Mesenchymal stem cell (in vitro differentiated cells and primary cell): ENCODE results near the gene ABCA2.

ENCODE experiments used
- DNase-seq: peaks from one replicate; pipeline ENCODE4 v3.0.0-alpha.2; 2013
- H2AFZ ChIP-seq: one replicate; pipeline ENCODE4 v1.6.1; 2013; ENCODE audit warnings: low read depth, mild to moderate bottlenecking, control low read depth, inconsistent platforms, low read length, moderate library complexity
- H2AK5ac ChIP-seq: 2 replicates; pipeline ENCODE4 v1.6.1; 2013; ENCODE audit warnings: low read length, moderate library complexity, mild to moderate bottlenecking, inconsistent platforms; ENCODE audit not compliant: severe bottlenecking
- H2BK120ac ChIP-seq: one replicate; pipeline ENCODE4 v1.6.1; 2013; ENCODE audit warnings: low read depth, mild to moderate bottlenecking, inconsistent platforms, low read length, moderate library complexity
- H2BK12ac ChIP-seq, 2 experiments: one replicate each; pipeline ENCODE4 v1.6.1; 2013; ENCODE audit warnings: inconsistent platforms in 2 of 2, low read length in 2 of 2, mild to moderate bottlenecking in 2 of 2, moderate library complexity in 2 of 2, control low read depth in 1 of 2
- H2BK15ac ChIP-seq: one replicate; pipeline ENCODE4 v1.6.1; 2013; ENCODE audit warnings: mild to moderate bottlenecking, low read depth, inconsistent platforms; ENCODE audit not compliant: poor library complexity, severe bottlenecking
- H2BK5ac ChIP-seq: 2 replicates; pipeline ENCODE4 v1.6.1; 2013; ENCODE audit warnings: low read depth, mild to moderate bottlenecking, low read length, control low read depth, inconsistent platforms; ENCODE audit not compliant: poor library complexity, severe bottlenecking
- H3K14ac ChIP-seq, 2 experiments: one replicate each; pipeline ENCODE4 v1.6.1; 2013; ENCODE audit warnings: inconsistent platforms in 2 of 2, low read length in 2 of 2, control low read depth in 1 of 2, mild to moderate bottlenecking in 1 of 2, moderate library complexity in 1 of 2
- H3K18ac ChIP-seq, 2 experiments: one replicate each; pipeline ENCODE4 v1.6.1; 2013; ENCODE audit warnings: inconsistent platforms in 2 of 2, low read length in 2 of 2, control low read depth in 1 of 2, low read depth in 1 of 2, mild to moderate bottlenecking in 1 of 2
- H3K23ac ChIP-seq, 2 experiments: one replicate each; pipeline ENCODE4 v1.6.1; 2013; ENCODE audit warnings: inconsistent platforms in 2 of 2, low read length in 2 of 2, mild to moderate bottlenecking in 2 of 2, moderate library complexity in 2 of 2, control low read depth in 1 of 2
- H3K27ac ChIP-seq: 2 replicates; pipeline ENCODE4 v1.5.1; 2013; ENCODE audit warnings: mild to moderate bottlenecking, moderate library complexity, low read length, control low read depth, inconsistent platforms; ENCODE audit not compliant: poor library complexity, severe bottlenecking
- H3K27me3 ChIP-seq, 2 experiments: 2 replicates each; pipeline versions ENCODE4 v1.6.1 to v1.7.0; 2013; ENCODE audit warnings: low read length in 2 of 2, mild to moderate bottlenecking in 2 of 2, moderate library complexity in 2 of 2, control low read depth in 1 of 2, inconsistent platforms in 1 of 2; ENCODE audit not compliant: control insufficient read depth in 1 of 2, insufficient read depth in 1 of 2
- H3K36me3 ChIP-seq, 2 experiments: 2 replicates each; pipeline versions ENCODE4 v1.6.1 to v1.7.0; 2013; ENCODE audit warnings: low read length in 2 of 2, control low read depth in 1 of 2, inconsistent platforms in 1 of 2, low read depth in 1 of 2, mild to moderate bottlenecking in 1 of 2; ENCODE audit not compliant: insufficient read depth in 2 of 2, control insufficient read depth in 1 of 2
- H3K4ac ChIP-seq, 2 experiments: one replicate each; pipeline ENCODE4 v1.6.1; 2013; ENCODE audit warnings: inconsistent platforms in 2 of 2, low read length in 2 of 2, mild to moderate bottlenecking in 2 of 2, moderate library complexity in 2 of 2, control low read depth in 1 of 2, low read depth in 1 of 2
- H3K4me1 ChIP-seq: 2 replicates; pipeline ENCODE4 v1.6.1; 2013; ENCODE audit warnings: low read depth, low read length, control low read depth; ENCODE audit not compliant: control insufficient read depth, insufficient read depth
- H3K4me2 ChIP-seq: 2 replicates; pipeline ENCODE4 v1.6.1; 2013; ENCODE audit warnings: low read length, mild to moderate bottlenecking, inconsistent platforms; ENCODE audit not compliant: poor library complexity, severe bottlenecking
- H3K4me3 ChIP-seq, 2 experiments: 2 replicates each; pipeline versions ENCODE4 v1.5.1 to v1.7.0; 2013; ENCODE audit warnings: low read length in 2 of 2, mild to moderate bottlenecking in 2 of 2, control low read depth in 1 of 2, low read depth in 1 of 2; ENCODE audit not compliant: insufficient read depth in 1 of 2
- H3K79me1 ChIP-seq: replicated peaks from 2 replicates; pipeline ENCODE4 v1.6.1; 2013; ENCODE audit warnings: mild to moderate bottlenecking, control low read depth, low read length, inconsistent platforms; ENCODE audit not compliant: poor library complexity, severe bottlenecking
- H3K9ac ChIP-seq: 2 replicates; pipeline ENCODE4 v1.7.0; 2013; ENCODE audit warnings: mild to moderate bottlenecking, low read length, moderate library complexity
- H3K9me3 ChIP-seq: 2 replicates; pipeline ENCODE4 v1.7.0; 2013; ENCODE audit warnings: mild to moderate bottlenecking, low read length; ENCODE audit not compliant: control insufficient read depth
- H4K8ac ChIP-seq: one replicate; pipeline ENCODE4 v1.6.1; 2013; ENCODE audit warnings: inconsistent platforms, mild to moderate bottlenecking, low read length, moderate library complexity
- H4K91ac ChIP-seq: one replicate; pipeline ENCODE4 v1.6.1; 2013; ENCODE audit warnings: mild to moderate bottlenecking, low read length, inconsistent platforms
- WGBS: methylation state at CpG from one replicate; pipeline ENCODE4 v1.1.7; 2013; ENCODE audit warnings: mixed read lengths; 5-methylcytosine and 5-hydroxymethylcytosine counted together

Gene ABCA2

GRCh38 chr9:137030538-137031527 lies 2.8 kb upstream of the ABCA2 start:
- H3K9ac ChIP-seq: no peak overlapping the region
- H3K4me3 ChIP-seq: no peak overlapping the region
- H3K27me3 ChIP-seq: peaks cover 4 to 11% of the 10 kb centered on the region in 2 experiments
- no peak overlapping the region for H3K14ac ChIP-seq
- 93% methylated on average over 65 of the region's 65 CpGs for WGBS
- no peak overlapping the region for H4K8ac ChIP-seq
- H3K4me1 ChIP-seq: peaks cover 25% of the 10 kb centered on the region
- no peak overlapping the region for H3K27ac ChIP-seq
- H2BK12ac ChIP-seq: no peak overlapping the region
- H3K36me3 ChIP-seq: peaks cover 0 to under 1% of the 10 kb centered on the region in 2 experiments
- no peak overlapping the region for H2BK5ac ChIP-seq
- no peak overlapping the region for H2AK5ac ChIP-seq
- H3K4ac ChIP-seq: no peak overlapping the region
- no peak overlapping the region for H3K18ac ChIP-seq
- peak overlapping the region; percentile 10 for H4K91ac ChIP-seq
- H3K79me1 ChIP-seq: no peaks in the 10 kb centered on the region
- no peak overlapping the region for H3K4me2 ChIP-seq
- H2BK15ac ChIP-seq: no peak overlapping the region
- no peak overlapping the region for H3K23ac ChIP-seq
- no peak overlapping the region for H2BK120ac ChIP-seq
- DNase-seq: no peak
- no peak overlapping the region for H2AFZ ChIP-seq
- no peaks in the 10 kb centered on the region for H3K9me3 ChIP-seq

GRCh38 chr9:137030006-137030405 lies 2.0 kb upstream of the ABCA2 start:
- H3K18ac ChIP-seq: no peak overlapping the region
- H3K14ac ChIP-seq: no peak overlapping the region
- H3K27ac ChIP-seq: no peak overlapping the region
- no peak for DNase-seq
- no peak overlapping the region for H2BK5ac ChIP-seq
- no peak overlapping the region for H2AK5ac ChIP-seq
- no peaks in the 10 kb centered on the region for H3K79me1 ChIP-seq
- H3K4ac ChIP-seq: no peak overlapping the region
- H3K9me3 ChIP-seq: no peaks in the 10 kb centered on the region
- no peak overlapping the region for H3K23ac ChIP-seq
- peaks cover 4 to 11% of the 10 kb centered on the region in 2 experiments for H3K27me3 ChIP-seq
- no peak overlapping the region for H2AFZ ChIP-seq
- H3K4me1 ChIP-seq: peaks cover 29% of the 10 kb centered on the region
- H3K36me3 ChIP-seq: no peaks in the 10 kb centered on the region
- no peak overlapping the region for H2BK12ac ChIP-seq
- no peak overlapping the region for H4K8ac ChIP-seq
- WGBS: 83% methylated on average over 14 of the region's 15 CpGs
- no peak overlapping the region for H3K4me3 ChIP-seq
- no peak overlapping the region for H3K9ac ChIP-seq
- no peak overlapping the region for H4K91ac ChIP-seq
- H2BK15ac ChIP-seq: no peak overlapping the region
- no peak overlapping the region for H3K4me2 ChIP-seq
- H2BK120ac ChIP-seq: no peak overlapping the region

- DNase-seq: peak; percentile 75
- peak overlapping the region; percentile 87 for H3K4me2 ChIP-seq
- H3K4me1 ChIP-seq: peaks cover 28% of the 10 kb centered on the region
- H3K23ac ChIP-seq: no peak overlapping the region
- no peak overlapping the region for H2BK5ac ChIP-seq
- no peak overlapping the region for H4K8ac ChIP-seq
- H3K18ac ChIP-seq: peak overlapping the region in 1 of 2 experiments; percentile 8
- H3K4me3 ChIP-seq: peak overlapping the region in 1 of 2 experiments; percentile 77
- no peak overlapping the region for H3K9ac ChIP-seq
- H2AK5ac ChIP-seq: no peak overlapping the region
- no peak overlapping the region for H3K4ac ChIP-seq
- no peaks in the 10 kb centered on the region for H3K79me1 ChIP-seq
- no peak overlapping the region for H4K91ac ChIP-seq
- H3K36me3 ChIP-seq: no peaks in the 10 kb centered on the region
- H3K9me3 ChIP-seq: no peaks in the 10 kb centered on the region
- no peak overlapping the region for H2AFZ ChIP-seq
- no peak overlapping the region for H2BK15ac ChIP-seq
- H2BK120ac ChIP-seq: no peak overlapping the region
- H3K27me3 ChIP-seq: peaks cover 4 to 11% of the 10 kb centered on the region in 2 experiments
- peak overlapping the region in 1 of 2 experiments; percentile 25 for H2BK12ac ChIP-seq
- no peak overlapping the region for H3K27ac ChIP-seq
- H3K14ac ChIP-seq: no peak overlapping the region
- WGBS: 42% methylated on average over 16 of the region's 19 CpGs
These were observed 1.3 kb upstream of the ABCA2 start for GRCh38 chr9:137029058-137029936.
